H1 (cell line): ENCODE data around the gene TCHP.

Experiments used
- JUND ChIP-seq: IDR thresholded peaks from 2 replicates; pipeline ENCODE4 v1.6.1; 2011; ENCODE audit warnings: mild to moderate bottlenecking, improper control_type of control experiment, low read length
- POLR2A ChIP-seq, 2 experiments: IDR thresholded peaks; 1 replicate in 1 of 2; 2 replicates in 1 of 2; pipeline ENCODE4 v1.6.1; 2011; ENCODE audit warnings: low read depth in 2 of 2, low read length in 2 of 2, mild to moderate bottlenecking in 2 of 2; ENCODE audit errors: control extremely low read depth in 1 of 2
- POU5F1 ChIP-seq: IDR thresholded peaks from 2 replicates; pipeline ENCODE4 v1.6.1; 2011; ENCODE audit warnings: low read depth, mild to moderate bottlenecking, low read length, moderate library complexity
- YY1 ChIP-seq: IDR thresholded peaks from 2 replicates; pipeline ENCODE4 v1.6.1; 2011; ENCODE audit warnings: low read depth, mild to moderate bottlenecking, low read length
- TF ChIP-seq, protein P1 (sequence below), 3 experiments: IDR thresholded peaks; 1 replicate in 2 of 3; 2 replicates in 1 of 3; pipeline versions ENCODE4 v1.5.1 to v1.6.1; 2011; ENCODE audit warnings: low read length in 3 of 3, mild to moderate bottlenecking in 3 of 3, inconsistent platforms in 2 of 3, low read depth in 1 of 3, moderate library complexity in 1 of 3; ENCODE audit not compliant: insufficient read depth in 1 of 3; ENCODE audit errors: control extremely low read depth in 1 of 3

DNA sequence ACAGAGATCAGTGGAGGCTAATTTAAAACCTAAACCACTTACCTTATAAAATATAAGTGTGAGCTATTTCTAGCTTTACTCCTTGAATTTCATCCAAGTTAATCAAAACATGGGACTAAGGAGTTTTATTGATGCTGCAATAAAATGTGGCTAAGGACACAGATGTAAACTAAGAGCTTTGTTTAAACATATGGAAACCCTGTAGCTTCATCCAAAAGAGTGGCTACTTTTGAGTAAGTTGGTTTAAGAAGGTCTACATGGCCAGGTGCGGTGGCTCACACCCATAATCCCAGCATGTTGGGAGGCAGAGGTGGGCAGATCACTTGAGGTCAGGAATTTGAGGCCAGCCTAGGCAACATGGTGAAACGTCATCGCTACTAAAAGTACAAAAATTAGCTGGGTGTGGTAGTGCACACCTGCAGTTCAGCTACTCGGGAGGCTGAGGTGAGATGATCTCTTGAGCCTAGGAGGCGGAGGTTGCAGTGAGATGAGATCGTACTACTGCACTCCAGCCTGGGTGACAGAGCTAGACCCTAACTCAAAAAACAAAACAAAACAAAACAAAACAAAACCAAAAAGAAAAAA lies 40.4 kb downstream of the TCHP start:
- no peak for TF ChIP-seq YY1
- no peak for TF ChIP-seq POLR2A (IDR thresholded peaks at IDR 0.05; ENCODE audit: control extremely low read depth in 1 of 2, low read depth in 2 of 2, low read length in 2 of 2)
- TF ChIP-seq JUND, result no peak
- TF ChIP-seq, protein P1, sequence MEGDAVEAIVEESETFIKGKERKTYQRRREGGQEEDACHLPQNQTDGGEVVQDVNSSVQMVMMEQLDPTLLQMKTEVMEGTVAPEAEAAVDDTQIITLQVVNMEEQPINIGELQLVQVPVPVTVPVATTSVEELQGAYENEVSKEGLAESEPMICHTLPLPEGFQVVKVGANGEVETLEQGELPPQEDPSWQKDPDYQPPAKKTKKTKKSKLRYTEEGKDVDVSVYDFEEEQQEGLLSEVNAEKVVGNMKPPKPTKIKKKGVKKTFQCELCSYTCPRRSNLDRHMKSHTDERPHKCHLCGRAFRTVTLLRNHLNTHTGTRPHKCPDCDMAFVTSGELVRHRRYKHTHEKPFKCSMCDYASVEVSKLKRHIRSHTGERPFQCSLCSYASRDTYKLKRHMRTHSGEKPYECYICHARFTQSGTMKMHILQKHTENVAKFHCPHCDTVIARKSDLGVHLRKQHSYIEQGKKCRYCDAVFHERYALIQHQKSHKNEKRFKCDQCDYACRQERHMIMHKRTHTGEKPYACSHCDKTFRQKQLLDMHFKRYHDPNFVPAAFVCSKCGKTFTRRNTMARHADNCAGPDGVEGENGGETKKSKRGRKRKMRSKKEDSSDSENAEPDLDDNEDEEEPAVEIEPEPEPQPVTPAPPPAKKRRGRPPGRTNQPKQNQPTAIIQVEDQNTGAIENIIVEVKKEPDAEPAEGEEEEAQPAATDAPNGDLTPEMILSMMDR (IDR thresholded peaks at IDR 0.05; ENCODE audit: control extremely low read depth in 1 of 3, insufficient read depth in 1 of 3, low read depth in 1 of 3, low read length in 3 of 3), result no peak
- no peak for TF ChIP-seq POU5F1
